ENCODE results near the gene FLNC. TPM values are rescaled to one million over a fixed set of nuclear protein-coding genes. Genes with fewer than 3 reads are reported as not detected.
A peak's percentile ranks its signal among the peaks of the same experiment; 100 is the strongest.

FLNC gene
- total and polyA plus RNA-seq, 5 donors, result 216 to 358 (median 279) TPM

GRCh38 chr7:128884561-128885369 lies 54.6 kb downstream of the FLNC start:
- Histone ChIP-seq H3K27me3 (ENCODE audit: control insufficient read depth, insufficient read depth) (no peaks in the 10 kb centered on the region), H3K27ac (ENCODE audit: low read length) (no peak overlapping the region), H3K9me3 (ENCODE audit: control insufficient read depth, low read length) (no peaks in the 10 kb centered on the region), H3K4me3 (ENCODE audit: low read length) (no peak overlapping the region), H3K4me1 (ENCODE audit: control insufficient read depth, insufficient read depth, low read length) (no peaks in the 10 kb centered on the region)
- DNase-seq, result peak in 1 of 3 donors; percentile 45
- 78% methylated on average over 26 of the region's 26 CpGs for WGBS
- intact Hi-C loops (cut with DNase I), result loop anchor here in 2 of 4 donors (5.0 to 10.0 kb wide), 2 partner anchors 280 to 412 kb away; no protein-coding TSS in a partner anchor
- ATAC-seq, result no peak

- DNase-seq (peak in 1 of 3 donors; percentile 33), ATAC-seq (no peak)
- Histone ChIP-seq H3K9me3 (ENCODE audit: control insufficient read depth, low read length) (no peaks in the 10 kb centered on the region), H3K4me1 (ENCODE audit: control insufficient read depth, insufficient read depth, low read length) (no peaks in the 10 kb centered on the region), H3K27ac (ENCODE audit: low read length) (no peak overlapping the region), H3K4me3 (ENCODE audit: low read length) (no peak overlapping the region), H3K27me3 (ENCODE audit: control insufficient read depth, insufficient read depth) (no peaks in the 10 kb centered on the region)
- intact Hi-C loops (cut with DNase I), result loop anchor here in 2 of 4 donors (10.0 kb wide), 1 partner anchor 281 kb away; no protein-coding TSS in a partner anchor
- WGBS, result 85% methylated on average over 10 of the region's 10 CpGs
Measured at GRCh38 chr7:128885370-128886187, 55.4 kb downstream of the FLNC start.

- Histone ChIP-seq H3K27ac (ENCODE audit: low read length) (no peak overlapping the region), H3K9me3 (ENCODE audit: control insufficient read depth, low read length) (no peaks in the 10 kb centered on the region), H3K4me3 (ENCODE audit: low read length) (no peak overlapping the region), H3K27me3 (ENCODE audit: control insufficient read depth, insufficient read depth) (no peaks in the 10 kb centered on the region), H3K4me1 (ENCODE audit: control insufficient read depth, insufficient read depth, low read length) (no peaks in the 10 kb centered on the region)
- WGBS, result 59% methylated on average over 14 of the region's 14 CpGs
- no peak for ATAC-seq
- peak in 1 of 3 donors; percentile 55 for DNase-seq
- intact Hi-C loops (cut with DNase I), result loop anchor here in 2 of 4 donors (10.0 kb wide), 1 partner anchor 282 kb away; no protein-coding TSS in a partner anchor
Measured at GRCh38 chr7:128886391-128887168, 56.4 kb downstream of the FLNC start.

- H3K4me1 ChIP-seq (ENCODE audit: control insufficient read depth, insufficient read depth, low read length), result no peaks in the 10 kb centered on the region
- H3K9me3 ChIP-seq (ENCODE audit: control insufficient read depth, low read length), result no peaks in the 10 kb centered on the region
- peak in 1 of 3 donors; percentile 8 for DNase-seq
- no peak overlapping the region for H3K27ac ChIP-seq (ENCODE audit: low read length)
- H3K27me3 ChIP-seq (ENCODE audit: control insufficient read depth, insufficient read depth), result no peaks in the 10 kb centered on the region
- WGBS, result 90% methylated on average over 7 of the region's 7 CpGs
- no peak for ATAC-seq
- intact Hi-C loops (cut with DNase I), result loop anchor here in 2 of 4 donors (10.0 kb wide), 1 partner anchor 283 kb away; no protein-coding TSS in a partner anchor
- no peak overlapping the region for H3K4me3 ChIP-seq (ENCODE audit: low read length)
Measured at GRCh38 chr7:128887169-128888038, 57.2 kb downstream of the FLNC start.

- no peaks in the 10 kb centered on the region for H3K4me1 ChIP-seq (ENCODE audit: control insufficient read depth, insufficient read depth, low read length)
- peak in 1 of 3 donors; percentile 7 for DNase-seq
- intact Hi-C loops (cut with DNase I), result loop anchor here in 2 of 4 donors (10.0 kb wide), 1 partner anchor 283 kb away; no protein-coding TSS in a partner anchor
- 83% methylated on average over 7 of the region's 7 CpGs for WGBS
- ATAC-seq, result no peak
- H3K27me3 ChIP-seq (ENCODE audit: control insufficient read depth, insufficient read depth), result no peaks in the 10 kb centered on the region
- H3K27ac ChIP-seq (ENCODE audit: low read length), result no peak overlapping the region
- no peaks in the 10 kb centered on the region for H3K9me3 ChIP-seq (ENCODE audit: control insufficient read depth, low read length)
- no peak overlapping the region for H3K4me3 ChIP-seq (ENCODE audit: low read length)
Measured at GRCh38 chr7:128888039-128888755, 58.0 kb downstream of the FLNC start.

- ATAC-seq (no peak), DNase-seq (no peak)
- intact Hi-C loops (cut with DNase I), result loop anchor here in 2 of 4 donors (10.0 kb wide), 1 partner anchor 284 kb away; no protein-coding TSS in a partner anchor
- Histone ChIP-seq H3K27me3 (ENCODE audit: control insufficient read depth, insufficient read depth) (no peaks in the 10 kb centered on the region), H3K4me3 (ENCODE audit: low read length) (no peak overlapping the region), H3K27ac (ENCODE audit: low read length) (no peak overlapping the region), H3K9me3 (ENCODE audit: control insufficient read depth, low read length) (no peaks in the 10 kb centered on the region), H3K4me1 (ENCODE audit: control insufficient read depth, insufficient read depth, low read length) (no peaks in the 10 kb centered on the region)
- 79% methylated on average over 11 of the region's 11 CpGs for WGBS
Measured at GRCh38 chr7:128888756-128889095, 58.5 kb downstream of the FLNC start.

GRCh38 chr7:128889121-128889520 lies 58.9 kb downstream of the FLNC start:
- no peak overlapping the region for H3K27ac ChIP-seq (ENCODE audit: low read length)
- no peak overlapping the region for H3K4me3 ChIP-seq (ENCODE audit: low read length)
- no peaks in the 10 kb centered on the region for H3K9me3 ChIP-seq (ENCODE audit: control insufficient read depth, low read length)
- 62% methylated on average over 8 of the region's 8 CpGs for WGBS
- intact Hi-C loops (cut with DNase I), result loop anchor here in 2 of 4 donors (10.0 kb wide), 1 partner anchor 284 kb away; no protein-coding TSS in a partner anchor
- no peaks in the 10 kb centered on the region for H3K27me3 ChIP-seq (ENCODE audit: control insufficient read depth, insufficient read depth)
- DNase-seq, result peak in 1 of 3 donors; percentile 21
- H3K4me1 ChIP-seq (ENCODE audit: control insufficient read depth, insufficient read depth, low read length), result no peaks in the 10 kb centered on the region
- ATAC-seq, result no peak

GRCh38 chr7:128890306-128891109 lies 60.3 kb downstream of the FLNC start:
- no peaks in the 10 kb centered on the region for H3K27me3 ChIP-seq (ENCODE audit: control insufficient read depth, insufficient read depth)
- H3K4me3 ChIP-seq (ENCODE audit: low read length), result peak overlapping the region; percentile 5
- DNase-seq, result peak; percentile 66 to 77 (median 75)
- H3K27ac ChIP-seq (ENCODE audit: low read length), result no peak overlapping the region
- peak; percentile 22 to 66 for ATAC-seq
- intact Hi-C loops (cut with DNase I), result loop anchor here in 1 of 4 donors (10.0 kb wide), 1 partner anchor 204 kb away; no protein-coding TSS in a partner anchor
- no peaks in the 10 kb centered on the region for H3K9me3 ChIP-seq (ENCODE audit: control insufficient read depth, low read length)
- 25% methylated on average over 67 of the region's 67 CpGs for WGBS
- no peaks in the 10 kb centered on the region for H3K4me1 ChIP-seq (ENCODE audit: control insufficient read depth, insufficient read depth, low read length)

All from right cardiac atrium (tissue), 5 donors.